ENCODE measurements around the gene ANKHD1.
"Not testable (repeated sequence)": the region's sequence is repeated elsewhere in the genome, so short reads cannot be mapped to it uniquely, and the experiment has no call there.

The ANKHD1 gene

GRCh38 chr5:140420226-140420570, 18.6 kb downstream of the ANKHD1 start:
- H3K36me3 ChIP-seq (ENCODE audit: insufficient read depth, low read length) = peaks cover 4% of the 10 kb centered on the region; the same call in 1 of the 2 replicates
- H3K27me3 ChIP-seq (ENCODE audit: insufficient read depth, low read length, poor library complexity, severe bottlenecking) = no peaks in the 10 kb centered on the region
- peaks cover 97% of the 10 kb centered on the region for H3K79me2 ChIP-seq (ENCODE audit: insufficient read depth, low read length)
- no peaks in the 10 kb centered on the region for H3K9me2 ChIP-seq (replicated peaks; ENCODE audit: low read depth, low read length)
- H2AFZ ChIP-seq (ENCODE audit: low read length) = no peak overlapping the region
- H3K4me2 ChIP-seq (ENCODE audit: low read depth, low read length, poor library complexity, severe bottlenecking) = no peak overlapping the region
- TF ChIP-seq CTCF (conservative IDR thresholded peaks at IDR 0.05; ENCODE audit: low read length) (no peak), EZH2phosphoT487 (IDR thresholded peaks at IDR 0.05; ENCODE audit: borderline replicate concordance) (no peak)
- peaks cover 79% of the 10 kb centered on the region for H4K20me1 ChIP-seq (ENCODE audit: insufficient read depth, low read length, poor library complexity, severe bottlenecking)
- H3K9ac ChIP-seq (ENCODE audit: low read depth, low read length, poor library complexity, severe bottlenecking) = no peak overlapping the region
- H3K4me3 ChIP-seq (ENCODE audit: low read length, poor library complexity, severe bottlenecking) = no peak overlapping the region
- no peaks in the 10 kb centered on the region for H3K9me3 ChIP-seq (ENCODE audit: insufficient read depth, low read depth, low read length)
- no peaks in the 10 kb centered on the region for H3F3A ChIP-seq (ENCODE audit: low read depth)
- no peaks in the 10 kb centered on the region for H3K4me1 ChIP-seq (ENCODE audit: insufficient read depth, low read length, poor library complexity, severe bottlenecking)

- no peak overlapping the region for H3K9ac ChIP-seq (ENCODE audit: low read depth, low read length, poor library complexity, severe bottlenecking)
- H3K9me2 ChIP-seq (replicated peaks; ENCODE audit: low read depth, low read length) = no peaks in the 10 kb centered on the region
- peaks cover 10% of the 10 kb centered on the region; the same call in 1 of the 2 replicates for H3K36me3 ChIP-seq (ENCODE audit: insufficient read depth, low read length)
- no peak overlapping the region for H2AFZ ChIP-seq (ENCODE audit: low read length)
- H3K9me3 ChIP-seq (ENCODE audit: insufficient read depth, low read depth, low read length) = no peaks in the 10 kb centered on the region
- no peak for TF ChIP-seq CTCF (conservative IDR thresholded peaks at IDR 0.05; ENCODE audit: low read length)
- no peak for TF ChIP-seq EZH2phosphoT487 (IDR thresholded peaks at IDR 0.05; ENCODE audit: borderline replicate concordance)
- no peak overlapping the region for H3K4me2 ChIP-seq (ENCODE audit: low read depth, low read length, poor library complexity, severe bottlenecking)
- no peak overlapping the region for H3K4me3 ChIP-seq (ENCODE audit: low read length, poor library complexity, severe bottlenecking)
- H3K79me2 ChIP-seq (ENCODE audit: insufficient read depth, low read length) = peaks cover 99% of the 10 kb centered on the region
- H3K4me1 ChIP-seq (ENCODE audit: insufficient read depth, low read length, poor library complexity, severe bottlenecking) = no peaks in the 10 kb centered on the region
- peaks cover 85% of the 10 kb centered on the region for H4K20me1 ChIP-seq (ENCODE audit: insufficient read depth, low read length, poor library complexity, severe bottlenecking)
- H3F3A ChIP-seq (ENCODE audit: low read depth) = no peaks in the 10 kb centered on the region
- no peaks in the 10 kb centered on the region for H3K27me3 ChIP-seq (ENCODE audit: insufficient read depth, low read length, poor library complexity, severe bottlenecking)
Observed at GRCh38 chr5:140420665-140421361, 19.2 kb downstream of the ANKHD1 start.

GRCh38 chr5:140421375-140421774, 19.7 kb downstream of the ANKHD1 start:
- H4K20me1 ChIP-seq (ENCODE audit: insufficient read depth, low read length, poor library complexity, severe bottlenecking) = peaks cover 82% of the 10 kb centered on the region
- H3F3A ChIP-seq (ENCODE audit: low read depth); H3K4me2 ChIP-seq (ENCODE audit: low read depth, low read length, poor library complexity, severe bottlenecking); H3K9ac ChIP-seq (ENCODE audit: low read depth, low read length, poor library complexity, severe bottlenecking); H3K27me3 ChIP-seq (ENCODE audit: insufficient read depth, low read length, poor library complexity, severe bottlenecking); H2AFZ ChIP-seq (ENCODE audit: low read length); H3K9me3 ChIP-seq (ENCODE audit: insufficient read depth, low read depth, low read length); H3K4me3 ChIP-seq (ENCODE audit: low read length, poor library complexity, severe bottlenecking); H3K4me1 ChIP-seq (ENCODE audit: insufficient read depth, low read length, poor library complexity, severe bottlenecking); H3K36me3 ChIP-seq (ENCODE audit: insufficient read depth, low read length); H3K9me2 ChIP-seq (replicated peaks; ENCODE audit: low read depth, low read length): not testable (repeated sequence)
- H3K79me2 ChIP-seq (ENCODE audit: insufficient read depth, low read length) = peaks cover 98% of the 10 kb centered on the region

- H4K20me1 ChIP-seq (ENCODE audit: insufficient read depth, low read length, poor library complexity, severe bottlenecking) = peaks cover 64% of the 10 kb centered on the region
- no peaks in the 10 kb centered on the region for H3K9me2 ChIP-seq (replicated peaks; ENCODE audit: low read depth, low read length)
- peaks cover 6% of the 10 kb centered on the region; the same call in 1 of the 2 replicates for H3K36me3 ChIP-seq (ENCODE audit: insufficient read depth, low read length)
Observed at GRCh38 chr5:140423609-140424008, 22.0 kb downstream of the ANKHD1 start.

More at GRCh38 chr5:140423609-140424008, 22.0 kb downstream of the ANKHD1 start:
- no peaks in the 10 kb centered on the region for H3K9me3 ChIP-seq (ENCODE audit: insufficient read depth, low read depth, low read length)
- no peak overlapping the region for H3K4me3 ChIP-seq (ENCODE audit: low read length, poor library complexity, severe bottlenecking)
- no peak for TF ChIP-seq CTCF (conservative IDR thresholded peaks at IDR 0.05; ENCODE audit: low read length)
- no peak for TF ChIP-seq EZH2phosphoT487 (IDR thresholded peaks at IDR 0.05; ENCODE audit: borderline replicate concordance)
- H2AFZ ChIP-seq (ENCODE audit: low read length) = no peak overlapping the region
- no peaks in the 10 kb centered on the region for H3K4me1 ChIP-seq (ENCODE audit: insufficient read depth, low read length, poor library complexity, severe bottlenecking)
- H3K79me2 ChIP-seq (ENCODE audit: insufficient read depth, low read length) = peaks cover 79% of the 10 kb centered on the region
- H3K9ac ChIP-seq (ENCODE audit: low read depth, low read length, poor library complexity, severe bottlenecking) = no peak overlapping the region
- H3K4me2 ChIP-seq (ENCODE audit: low read depth, low read length, poor library complexity, severe bottlenecking) = no peak overlapping the region
- H3F3A ChIP-seq (ENCODE audit: low read depth) = no peaks in the 10 kb centered on the region
- H3K27me3 ChIP-seq (ENCODE audit: insufficient read depth, low read length, poor library complexity, severe bottlenecking) = no peaks in the 10 kb centered on the region

Data from Loucy (cell line).